ENCODE data around the gene GTF3C6.
A peak's percentile ranks its signal among the peaks of the same experiment; 100 is the strongest.

DNA sequence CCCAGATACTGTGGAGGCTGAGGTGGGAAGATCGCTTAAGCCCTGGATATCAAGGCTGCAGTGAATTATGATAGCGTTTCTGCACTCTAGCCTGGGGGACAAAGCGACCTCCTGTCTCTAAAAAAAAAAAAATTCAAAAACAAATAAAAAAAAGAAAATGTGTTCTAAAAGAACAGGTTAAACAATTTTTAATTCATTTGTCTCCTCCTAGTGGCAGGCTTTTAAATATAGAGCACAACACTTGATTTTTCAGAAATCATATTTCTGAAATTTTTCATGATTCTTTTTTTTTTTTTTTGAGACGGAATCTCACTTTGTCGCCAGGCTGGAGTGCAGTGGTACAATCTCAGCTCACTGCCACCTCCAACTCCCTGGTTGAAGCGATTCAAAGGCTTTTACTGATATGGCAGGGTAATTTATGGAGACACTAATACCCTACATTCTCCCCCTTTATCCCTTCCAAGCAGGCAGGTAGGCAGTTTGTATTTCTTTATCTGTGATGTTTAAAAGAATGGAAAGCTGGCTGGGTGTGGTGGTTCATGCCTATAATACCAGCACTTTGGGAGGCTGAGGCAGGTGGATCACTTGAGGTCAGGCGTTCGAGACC is 8.7 kb upstream of the GTF3C6 start:
- TF ChIP-seq POLR2A (IDR thresholded peaks at IDR 0.05) (no peak), CTCF (IDR thresholded peaks at IDR 0.05) (peak in 1 of 3 experiments; percentile 35), POLR2AphosphoS5 (IDR thresholded peaks at IDR 0.05; ENCODE audit: insufficient read depth in 1 of 2, low read depth in 1 of 2) (no peak)
